SH-SY5Y (cell line): ENCODE data around the gene MEI4.

Source experiments
- GATA2 ChIP-seq: IDR thresholded peaks from 2 replicates; pipeline ENCODE4 v1.6.1; 2011; ENCODE audit warnings: mild to moderate bottlenecking, low read depth, low read length
- GATA3 ChIP-seq: IDR thresholded peaks from 2 replicates; pipeline ENCODE4 v1.6.1; 2011; ENCODE audit warnings: low read depth, mild to moderate bottlenecking, low read length, moderate library complexity

DNA sequence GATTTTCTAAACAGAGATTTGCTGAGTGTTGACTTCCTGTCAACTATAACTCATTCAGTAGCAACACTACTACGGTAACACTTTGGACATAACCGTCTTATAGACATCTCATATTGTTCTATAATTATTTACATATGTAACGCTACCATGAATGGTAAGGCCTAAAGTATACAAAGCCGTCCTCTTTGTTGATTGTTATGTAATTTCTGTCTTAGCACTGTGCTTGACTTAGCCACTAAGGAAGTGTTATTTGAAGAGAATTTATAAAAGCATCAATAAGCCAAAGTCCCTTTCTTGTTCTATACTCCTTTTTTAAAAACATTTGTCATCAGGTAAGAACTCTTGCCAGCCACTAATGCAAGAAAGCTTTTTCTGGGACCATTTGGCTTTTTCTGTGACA, 240.6 kb downstream of the MEI4 start:
- no peak for TF ChIP-seq GATA3
- no peak for TF ChIP-seq GATA2
